ENCODE results near the gene SLC4A2.

Gene SLC4A2

GRCh38 chr7:151095123-151095797 lies 35.9 kb downstream of the SLC4A2 start:
- DNase-seq (ENCODE audit: low read depth), result no peak

GRCh38 chr7:151095828-151096475 lies 36.6 kb downstream of the SLC4A2 start:
- DNase-seq (ENCODE audit: low read depth), result no peak

- no peak for DNase-seq (ENCODE audit: low read depth)
Measured at GRCh38 chr7:151099486-151100211, 40.3 kb downstream of the SLC4A2 start.

GRCh38 chr7:151100921-151101320 lies 41.5 kb downstream of the SLC4A2 start:
- no peak for DNase-seq (ENCODE audit: low read depth)

GRCh38 chr7:151101621-151102396 lies 42.4 kb downstream of the SLC4A2 start:
- DNase-seq (ENCODE audit: low read depth), result no peak

- no peak for DNase-seq (ENCODE audit: low read depth)
Measured at GRCh38 chr7:151102991-151103390, 43.6 kb downstream of the SLC4A2 start.

- DNase-seq (ENCODE audit: low read depth), result no peak
Measured at GRCh38 chr7:151103973-151104372, 44.6 kb downstream of the SLC4A2 start.

- DNase-seq (ENCODE audit: low read depth), result no peak
Measured at GRCh38 chr7:151104411-151105235, 45.2 kb downstream of the SLC4A2 start.

GRCh38 chr7:151107882-151108281 lies 48.5 kb downstream of the SLC4A2 start:
- no peak for DNase-seq (ENCODE audit: low read depth)

GRCh38 chr7:151109094-151110048 lies 50.0 kb downstream of the SLC4A2 start:
- no peak for DNase-seq (ENCODE audit: low read depth)

GRCh38 chr7:151110236-151110940 lies 51.0 kb downstream of the SLC4A2 start:
- no peak for DNase-seq (ENCODE audit: low read depth)

- DNase-seq (ENCODE audit: low read depth), result peak; percentile 59
Measured at GRCh38 chr7:151110941-151111645, 51.7 kb downstream of the SLC4A2 start.

- no peak for DNase-seq (ENCODE audit: low read depth)
Measured at GRCh38 chr7:151113344-151114150, 54.2 kb downstream of the SLC4A2 start.

- no peak for DNase-seq (ENCODE audit: low read depth)
Measured at GRCh38 chr7:151114151-151115090, 55.0 kb downstream of the SLC4A2 start.

- no peak for DNase-seq (ENCODE audit: low read depth)
Measured at GRCh38 chr7:151115121-151115835, 55.9 kb downstream of the SLC4A2 start.

GRCh38 chr7:151115836-151116418 lies 56.5 kb downstream of the SLC4A2 start:
- no peak for DNase-seq (ENCODE audit: low read depth)

Data from stimulated activated CD8-positive, alpha-beta memory T cell treated with anti-CD3 and anti-CD28 coated beads, Interleukin-15, amount 100 ng/mL, for 1 hour (primary cell).